ENCODE data around the gene SMYD5.

- TF ChIP-seq POLR2A (IDR thresholded peaks at IDR 0.05; ENCODE audit: low read depth, low read length) (no peak), TAF1 (IDR thresholded peaks at IDR 0.05; ENCODE audit: low read depth, low read length) (no peak), PAX5 (IDR thresholded peaks at IDR 0.05; ENCODE audit: insufficient read depth, low read length, severe bottlenecking) (no peak), POLR2AphosphoS5 (IDR thresholded peaks at IDR 0.05; ENCODE audit: low read depth, low read length) (no peak), SPI1 (IDR thresholded peaks at IDR 0.05; ENCODE audit: low read depth, low read length) (no peak)
These were observed 48.1 kb downstream of the SMYD5 start for GRCh38 chr2:73262108-73262651.
